GM21619 (cell line): ENCODE data around the gene OR10A6.

ENCODE experiments used
- ATAC-seq: cut with Tn5 transposase; IDR thresholded peaks from one replicate; pipeline ENCODE4 v1.9.1; 2021; ENCODE audit not compliant: unreplicated experiment

OR10A6 gene

GRCh38 chr11:7931168-7931567 is at the start of gene OR10A6:
OR10A6 (minus strand) TSS chr11:7931268; CDS start chr11:7928662, 2,606 bp downstream.
- no peak for ATAC-seq

GRCh38 chr11:7977232-7977917 is 46.3 kb upstream of the OR10A6 start:
- no peak for ATAC-seq

DNA sequence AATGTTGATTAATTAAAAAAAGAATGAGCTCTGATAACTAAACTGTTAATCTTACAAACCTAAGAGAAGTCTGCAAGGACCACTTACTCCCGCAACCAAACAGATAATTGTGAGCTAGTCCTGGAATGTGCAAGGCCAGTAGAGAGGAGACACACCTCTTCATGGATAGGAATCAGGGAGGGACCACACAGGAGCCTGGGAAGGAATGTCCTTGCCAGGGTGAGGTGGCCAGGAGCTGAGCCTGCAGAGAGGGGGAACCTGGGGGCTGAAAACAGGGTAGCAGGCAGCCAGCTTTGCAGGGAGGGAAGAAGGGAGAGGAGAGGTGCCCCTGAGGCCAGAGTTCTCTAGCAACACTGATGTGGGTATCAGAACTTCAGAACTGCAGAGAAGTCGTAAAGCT is 43.6 kb upstream of the OR10A6 start:
- no peak for ATAC-seq

- no peak for ATAC-seq
Observed at GRCh38 chr11:7973011-7973410, 41.9 kb upstream of the OR10A6 start.

DNA sequence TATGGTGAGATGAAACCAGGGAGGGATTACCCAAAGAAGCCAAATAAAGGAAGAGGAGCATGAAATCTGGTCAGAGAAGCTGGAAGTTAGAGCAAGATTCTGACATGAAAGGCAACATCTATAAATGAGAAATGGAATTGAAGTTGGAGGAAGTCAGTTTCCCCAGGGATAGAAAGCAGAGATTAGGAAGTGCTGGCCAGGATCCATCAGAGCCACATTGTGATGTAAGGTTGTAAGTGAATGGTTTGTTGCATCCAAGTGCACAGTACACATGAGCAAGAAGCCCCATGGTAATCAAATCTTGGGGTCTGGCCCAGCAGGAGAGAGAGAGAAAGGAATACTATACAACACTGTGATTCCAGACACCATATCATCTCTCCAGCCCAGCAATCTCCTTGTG is 40.8 kb upstream of the OR10A6 start:
- no peak for ATAC-seq

DNA sequence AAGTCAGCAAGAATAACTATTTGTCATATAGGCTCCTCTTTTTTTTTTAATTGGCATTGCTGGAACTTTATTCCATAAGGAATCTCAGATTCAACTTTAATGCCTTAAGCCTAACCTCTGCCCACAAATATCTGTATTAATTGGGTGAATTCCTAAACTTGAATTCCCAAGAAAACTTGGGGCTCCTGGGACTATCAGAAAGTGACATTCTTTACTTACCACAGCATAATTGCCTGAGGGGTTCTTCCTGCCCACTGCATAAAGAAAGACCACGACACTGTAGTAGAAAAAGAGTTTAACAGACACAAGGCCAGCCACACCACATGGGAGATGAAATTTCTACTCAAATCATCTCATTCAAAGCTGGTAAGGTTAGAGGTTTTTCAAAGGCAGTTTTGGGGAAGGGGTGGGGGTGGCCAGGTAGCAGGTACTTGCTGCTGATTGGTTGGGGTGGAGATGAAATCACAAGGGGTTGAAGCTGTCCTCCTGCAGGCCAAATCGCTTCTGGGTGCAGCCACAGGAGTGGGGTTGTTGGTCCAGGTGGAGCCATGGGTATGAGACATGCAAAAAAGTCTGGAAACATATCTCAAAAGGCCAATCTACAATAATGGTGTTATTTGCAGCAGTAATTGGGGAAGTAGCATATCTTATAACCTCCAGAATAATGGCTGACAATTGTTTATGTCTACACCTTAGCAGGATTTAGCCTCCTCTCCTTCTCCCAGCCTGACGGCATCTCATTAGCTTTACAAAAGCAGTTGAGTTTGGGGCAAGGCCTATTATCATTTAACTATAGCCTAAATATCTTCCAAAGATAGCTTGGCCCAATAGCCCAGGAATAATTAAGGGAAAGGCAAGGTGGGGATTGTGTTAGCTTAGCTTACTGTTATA is 38.9 kb upstream of the OR10A6 start:
- ATAC-seq, result no peak

DNA sequence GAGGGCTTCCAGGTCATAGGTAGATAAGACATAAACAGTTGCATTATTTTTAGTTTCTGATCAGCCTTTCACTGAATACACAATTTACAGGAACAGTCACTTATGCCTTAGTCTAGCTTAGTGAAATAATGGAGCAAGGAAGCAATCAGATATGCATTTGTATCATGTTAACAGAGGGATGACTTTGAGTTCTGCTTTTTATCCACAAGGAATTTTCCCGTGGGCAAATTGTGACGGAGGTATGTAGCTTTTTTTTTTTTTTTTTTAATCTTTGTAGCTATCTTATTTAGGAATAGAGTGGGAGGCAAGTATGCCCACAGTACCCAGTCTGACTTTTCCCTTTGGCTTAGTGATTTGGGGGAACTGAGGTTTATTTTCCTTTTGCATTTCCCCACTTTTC is 37.6 kb upstream of the OR10A6 start:
- ATAC-seq, result no peak

DNA sequence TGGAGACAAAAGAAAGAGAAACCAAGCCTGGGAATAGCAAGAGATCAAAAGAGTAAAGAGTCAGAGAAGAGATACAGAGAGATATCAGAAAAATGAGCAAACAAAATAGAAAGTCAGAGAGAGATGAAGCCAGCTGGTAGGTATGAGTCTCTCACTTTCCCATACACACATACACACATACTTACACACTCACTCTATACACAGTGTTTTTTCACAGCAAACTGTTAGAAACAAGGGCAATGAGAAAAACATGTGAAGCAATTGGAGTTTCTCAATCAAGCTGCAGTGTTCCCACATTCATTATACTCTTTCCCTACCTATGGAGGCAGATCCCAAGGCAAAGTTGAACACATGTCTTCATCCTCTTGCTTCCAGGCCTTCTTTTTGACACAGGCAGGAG is 36.8 kb upstream of the OR10A6 start:
- no peak for ATAC-seq

DNA sequence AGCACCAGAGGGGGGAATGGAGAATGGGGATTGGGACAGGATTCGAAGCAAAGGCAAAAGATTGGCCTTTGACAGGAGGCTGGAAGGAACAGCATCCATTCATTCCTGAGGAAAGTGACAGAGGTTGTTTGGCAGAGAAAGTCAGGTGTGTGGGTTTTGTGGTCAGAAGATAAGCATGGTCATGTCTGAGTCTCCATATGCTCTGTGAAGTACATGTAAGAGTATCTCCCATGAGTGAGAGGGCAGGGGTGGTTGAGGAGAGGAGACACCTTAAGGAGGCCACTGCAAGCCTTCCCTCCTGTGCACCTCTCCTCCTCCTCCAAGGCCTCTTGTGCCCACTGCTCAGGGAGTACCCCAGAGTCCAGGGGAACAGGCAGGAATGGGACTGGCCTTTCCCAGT is 36.0 kb upstream of the OR10A6 start:
- ATAC-seq, result no peak

DNA sequence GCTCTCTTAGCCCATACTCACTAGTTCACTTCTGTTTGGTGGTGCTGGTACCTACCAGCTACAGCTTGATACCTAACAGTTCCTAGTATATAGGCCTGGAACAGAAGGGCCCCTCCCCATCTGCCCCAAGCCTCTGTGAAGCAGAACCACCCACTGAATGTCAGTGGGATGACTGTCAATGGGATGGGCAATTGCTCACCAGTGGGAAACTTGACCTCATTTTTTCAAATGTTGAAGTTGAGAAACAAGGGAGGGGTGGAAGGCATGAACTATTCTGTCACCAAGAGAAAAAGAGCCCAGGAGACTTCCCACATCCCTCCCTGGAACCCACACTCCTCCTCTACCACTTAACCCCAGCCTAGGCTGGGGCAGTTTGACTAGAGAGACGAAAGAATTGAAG is 34.3 kb upstream of the OR10A6 start, which contains the start of gene NLRP10:
Gene NLRP10 (minus strand): TSS at position 62 of the 400 bp plus-strand sequence. CDS start 1,952 bp downstream, outside the sequence.
- ATAC-seq, result no peak

DNA sequence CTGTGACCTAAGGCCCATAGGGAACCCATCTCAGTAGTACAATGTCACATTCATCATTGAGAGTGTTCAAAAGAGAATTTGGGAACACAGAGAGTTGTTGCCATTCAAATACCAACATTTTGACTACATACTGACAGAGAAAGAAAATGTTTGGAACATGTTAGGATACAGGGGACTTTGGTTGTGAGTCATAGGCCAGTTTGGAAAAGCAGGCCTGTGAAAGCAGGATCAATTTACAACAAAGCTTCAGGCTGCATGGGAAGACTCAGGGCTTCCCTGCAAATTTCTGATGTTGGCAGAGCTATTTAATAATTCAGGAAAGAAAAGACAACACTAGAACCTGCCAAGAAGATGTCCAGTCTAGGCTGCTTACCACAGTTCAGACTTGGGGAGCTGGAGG is 33.8 kb upstream of the OR10A6 start:
- no peak for ATAC-seq

- ATAC-seq, result no peak
Observed at GRCh38 chr11:7964261-7964660, 33.2 kb upstream of the OR10A6 start.

GRCh38 chr11:7955191-7955590 is 24.1 kb upstream of the OR10A6 start:
- ATAC-seq, result no peak

GRCh38 chr11:7949934-7950333 is 18.9 kb upstream of the OR10A6 start:
- ATAC-seq, result no peak

DNA sequence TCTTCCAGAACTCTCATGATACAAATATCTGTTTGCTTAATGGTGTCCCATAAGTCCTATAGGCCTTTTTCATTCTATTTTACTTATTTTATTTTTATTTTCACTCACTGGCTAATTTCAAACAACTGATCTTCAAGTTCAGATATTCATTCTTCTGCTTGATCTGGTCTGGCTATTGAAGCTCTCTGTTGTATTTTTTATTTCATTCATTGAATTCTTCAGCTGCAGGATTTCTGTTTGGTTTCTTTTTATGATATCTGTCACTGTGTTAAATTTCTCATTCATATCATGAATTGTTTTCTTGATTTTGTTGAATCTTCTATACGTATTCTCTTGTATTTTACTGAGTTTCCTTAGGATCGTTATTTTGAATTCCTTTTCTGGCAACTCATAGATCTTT is 13.1 kb upstream of the OR10A6 start:
- no peak for ATAC-seq

DNA sequence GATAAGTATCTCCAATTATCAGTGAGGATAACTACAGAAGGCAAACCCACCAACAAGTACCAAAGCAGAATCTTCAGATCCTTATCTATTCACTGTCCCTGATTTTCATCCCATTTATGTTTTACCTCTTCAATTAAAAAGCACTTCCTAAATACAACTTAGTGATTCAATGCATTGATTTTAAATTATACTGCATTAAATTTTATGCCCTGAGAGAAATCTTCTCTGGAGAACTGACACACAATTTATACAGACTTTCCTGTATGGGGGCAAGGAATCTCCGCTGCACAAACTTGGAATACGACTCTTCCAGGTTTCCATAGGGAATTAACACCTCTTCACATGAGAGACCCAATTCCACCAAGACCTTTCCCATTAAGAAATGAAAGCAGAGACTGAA is 10.5 kb upstream of the OR10A6 start, which contains the start of gene OR10A3:
Gene OR10A3 (minus strand): TSS at position 101 of the 400 bp plus-strand sequence. CDS start 2,188 bp downstream, outside the sequence.
- ATAC-seq, result no peak

DNA sequence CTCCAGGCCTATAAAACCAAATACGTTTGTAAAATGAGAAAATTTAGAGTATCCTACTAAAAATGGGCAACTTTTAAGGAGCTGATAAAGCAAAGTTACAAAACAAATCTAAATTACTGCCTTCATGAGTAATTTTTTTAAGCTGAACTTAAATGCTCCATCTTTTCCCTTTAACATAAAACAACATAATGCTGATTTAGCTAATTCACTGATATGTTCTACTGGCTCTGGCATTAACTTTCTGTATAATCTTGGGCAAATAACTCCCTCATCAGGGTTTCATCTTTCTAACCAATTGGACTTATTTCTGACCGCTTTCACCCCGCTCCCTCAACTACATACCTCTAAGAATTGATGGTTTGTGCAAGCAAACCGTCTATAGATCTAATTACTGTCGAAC is 10.1 kb upstream of the OR10A6 start:
- no peak for ATAC-seq

- no peak for ATAC-seq
Observed at GRCh38 chr11:7936615-7937014, 5.5 kb upstream of the OR10A6 start.

DNA sequence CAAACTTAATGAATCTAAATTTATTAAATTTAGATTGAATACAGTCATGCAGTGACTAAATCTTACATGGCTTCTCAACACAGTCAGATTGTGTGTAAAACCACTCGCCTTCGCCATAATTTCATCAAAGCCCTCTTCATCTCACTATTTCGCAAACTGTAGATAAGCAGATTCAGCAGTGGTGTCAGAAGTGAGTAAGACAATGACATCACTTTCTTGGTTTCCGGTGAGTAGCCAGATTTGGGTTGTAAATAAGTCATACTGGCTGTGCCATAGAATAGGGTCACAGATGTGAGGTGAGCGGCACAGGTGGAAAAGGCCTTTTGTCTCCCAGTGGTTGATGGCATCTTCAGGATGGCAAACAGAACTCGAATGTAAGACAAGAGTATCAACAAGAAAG is 3.4 kb downstream of the OR10A6 start:
- ATAC-seq, result no peak

DNA sequence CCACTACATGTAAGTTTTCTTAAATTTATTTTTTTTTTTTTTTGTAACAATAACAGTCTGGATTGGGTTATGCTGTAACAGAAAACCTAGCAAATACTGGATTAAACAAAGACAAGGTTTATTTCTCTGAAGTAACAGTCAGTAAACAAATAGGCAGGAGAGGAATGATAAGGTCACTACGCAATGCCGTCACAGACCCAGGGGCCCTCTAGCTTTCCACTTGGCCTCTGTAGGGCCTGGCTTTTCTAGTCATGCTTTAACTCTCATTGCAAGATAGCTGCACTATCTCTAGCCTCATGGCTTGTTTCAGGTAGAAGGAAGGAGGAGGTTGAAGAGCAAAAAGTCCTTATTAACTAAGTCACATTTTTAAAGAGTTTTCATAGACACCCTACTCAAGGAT is 6.5 kb downstream of the OR10A6 start:
- no peak for ATAC-seq

DNA sequence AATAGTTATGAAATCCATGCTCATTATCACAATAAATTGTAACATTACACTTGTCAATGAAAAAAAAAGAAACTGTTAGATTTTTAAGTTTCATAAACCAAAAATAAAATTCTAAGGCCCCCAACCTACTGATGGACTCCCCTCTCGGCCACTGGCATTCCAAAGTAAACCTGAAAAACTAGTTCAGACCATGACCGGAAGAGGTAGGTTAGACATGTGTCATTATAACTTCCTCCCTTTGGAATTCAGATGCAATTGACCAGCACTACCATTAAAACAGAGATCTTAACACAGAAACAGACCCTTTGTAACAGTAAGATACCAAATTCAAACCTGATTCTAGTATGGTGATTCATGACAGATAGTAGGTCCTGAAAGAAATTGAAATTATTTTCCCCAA is 12.9 kb downstream of the OR10A6 start:
- no peak for ATAC-seq

DNA sequence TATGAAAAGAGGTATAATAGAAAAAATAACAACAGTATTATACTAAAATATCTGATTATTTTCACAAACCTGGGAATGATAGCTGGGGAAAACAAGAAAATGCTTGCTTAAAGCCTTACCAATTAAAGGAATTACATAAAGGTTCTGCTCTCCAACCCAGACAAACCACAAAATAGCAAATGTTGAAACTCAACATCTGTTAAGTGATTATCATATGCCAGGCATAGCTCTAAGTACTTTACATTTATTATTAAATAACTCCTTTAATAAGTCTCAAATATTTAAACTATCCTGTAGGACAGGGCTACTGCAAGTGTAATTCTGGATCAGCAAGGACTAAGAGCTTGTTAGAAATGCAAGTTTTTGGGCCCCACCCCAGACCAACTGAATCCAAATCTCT is 20.1 kb downstream of the OR10A6 start:
- ATAC-seq, result no peak
